Measurements from ENCODE around the gene OR5B2.

DNA sequence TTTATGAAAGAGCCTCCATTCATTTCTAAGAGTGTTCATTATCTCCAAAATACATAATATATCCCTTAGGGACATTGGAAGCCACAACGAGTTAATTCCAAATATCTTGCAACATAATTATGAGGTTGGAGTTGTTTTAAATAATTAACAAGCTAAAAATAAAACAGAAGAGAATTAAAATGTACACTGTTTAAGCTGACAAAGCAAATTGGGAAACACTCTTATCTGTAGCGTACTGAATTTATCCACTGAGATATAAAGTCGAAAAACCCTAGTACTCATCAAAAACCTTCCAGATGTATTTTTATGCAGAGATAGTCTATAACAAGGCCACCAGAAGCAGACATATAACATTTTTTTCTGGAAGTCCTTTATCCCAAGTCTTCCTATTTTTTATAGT is 6.3 kb upstream of the OR5B2 start:
- TF ChIP-seq, protein P1, sequence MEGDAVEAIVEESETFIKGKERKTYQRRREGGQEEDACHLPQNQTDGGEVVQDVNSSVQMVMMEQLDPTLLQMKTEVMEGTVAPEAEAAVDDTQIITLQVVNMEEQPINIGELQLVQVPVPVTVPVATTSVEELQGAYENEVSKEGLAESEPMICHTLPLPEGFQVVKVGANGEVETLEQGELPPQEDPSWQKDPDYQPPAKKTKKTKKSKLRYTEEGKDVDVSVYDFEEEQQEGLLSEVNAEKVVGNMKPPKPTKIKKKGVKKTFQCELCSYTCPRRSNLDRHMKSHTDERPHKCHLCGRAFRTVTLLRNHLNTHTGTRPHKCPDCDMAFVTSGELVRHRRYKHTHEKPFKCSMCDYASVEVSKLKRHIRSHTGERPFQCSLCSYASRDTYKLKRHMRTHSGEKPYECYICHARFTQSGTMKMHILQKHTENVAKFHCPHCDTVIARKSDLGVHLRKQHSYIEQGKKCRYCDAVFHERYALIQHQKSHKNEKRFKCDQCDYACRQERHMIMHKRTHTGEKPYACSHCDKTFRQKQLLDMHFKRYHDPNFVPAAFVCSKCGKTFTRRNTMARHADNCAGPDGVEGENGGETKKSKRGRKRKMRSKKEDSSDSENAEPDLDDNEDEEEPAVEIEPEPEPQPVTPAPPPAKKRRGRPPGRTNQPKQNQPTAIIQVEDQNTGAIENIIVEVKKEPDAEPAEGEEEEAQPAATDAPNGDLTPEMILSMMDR (IDR thresholded peaks at IDR 0.05) = no peak
- TF ChIP-seq EZH2 (IDR thresholded peaks at IDR 0.05) = no peak
